GM18505 (cell line): ENCODE data around the gene GPC3.

Experiments used
- ATAC-seq: cut with Tn5 transposase; IDR thresholded peaks from one replicate; pipeline ENCODE4 v1.9.1; 2021; ENCODE audit not compliant: unreplicated experiment
- POLR2A ChIP-seq: IDR thresholded peaks from 4 replicates; pipeline ENCODE4 v1.6.1; 2011; ENCODE audit warnings: borderline replicate concordance; ENCODE audit not compliant: insufficient read depth, insufficient read length; ENCODE audit errors: extremely low read depth

Gene GPC3

DNA sequence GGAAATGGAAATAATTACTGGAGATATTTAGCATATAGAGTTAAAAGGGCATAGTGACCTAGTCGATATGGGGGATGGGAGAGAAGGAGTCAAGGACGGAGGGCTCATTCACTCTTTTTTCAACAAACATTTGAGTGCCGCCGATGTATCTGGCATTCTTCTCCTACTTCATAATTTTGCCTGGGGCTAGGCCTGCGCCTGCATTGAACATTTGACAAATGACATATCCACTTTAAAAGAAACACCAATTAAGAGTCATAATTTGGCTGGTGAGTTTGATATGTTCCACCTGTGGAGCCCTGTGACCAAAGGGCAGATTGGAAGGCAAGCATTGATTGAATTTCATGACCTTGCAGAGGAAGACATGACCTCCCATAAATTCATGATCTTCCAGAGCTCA, 2.6 kb upstream of the GPC3 start:
- no peak for TF ChIP-seq POLR2A
- no peak for ATAC-seq

DNA sequence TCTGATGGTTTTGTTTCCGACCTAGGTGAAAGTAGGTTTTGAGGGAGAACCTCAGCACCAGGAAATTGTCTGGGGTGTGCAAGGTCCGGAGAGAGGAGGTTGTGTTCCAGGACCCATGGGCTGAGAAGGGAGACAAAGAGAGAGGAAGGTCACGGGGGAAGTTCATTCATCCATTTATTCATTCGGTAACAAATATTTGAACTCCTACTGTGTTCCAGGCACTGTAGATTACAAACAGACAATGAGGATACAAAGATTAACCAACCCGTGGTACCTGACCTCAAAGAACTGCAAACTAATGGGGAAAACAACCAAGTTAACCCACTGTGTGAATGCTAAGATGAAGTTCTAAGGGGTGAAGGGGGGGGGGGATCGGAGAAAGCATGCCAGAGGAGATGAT, 1.8 kb upstream of the GPC3 start:
- ATAC-seq = no peak

DNA sequence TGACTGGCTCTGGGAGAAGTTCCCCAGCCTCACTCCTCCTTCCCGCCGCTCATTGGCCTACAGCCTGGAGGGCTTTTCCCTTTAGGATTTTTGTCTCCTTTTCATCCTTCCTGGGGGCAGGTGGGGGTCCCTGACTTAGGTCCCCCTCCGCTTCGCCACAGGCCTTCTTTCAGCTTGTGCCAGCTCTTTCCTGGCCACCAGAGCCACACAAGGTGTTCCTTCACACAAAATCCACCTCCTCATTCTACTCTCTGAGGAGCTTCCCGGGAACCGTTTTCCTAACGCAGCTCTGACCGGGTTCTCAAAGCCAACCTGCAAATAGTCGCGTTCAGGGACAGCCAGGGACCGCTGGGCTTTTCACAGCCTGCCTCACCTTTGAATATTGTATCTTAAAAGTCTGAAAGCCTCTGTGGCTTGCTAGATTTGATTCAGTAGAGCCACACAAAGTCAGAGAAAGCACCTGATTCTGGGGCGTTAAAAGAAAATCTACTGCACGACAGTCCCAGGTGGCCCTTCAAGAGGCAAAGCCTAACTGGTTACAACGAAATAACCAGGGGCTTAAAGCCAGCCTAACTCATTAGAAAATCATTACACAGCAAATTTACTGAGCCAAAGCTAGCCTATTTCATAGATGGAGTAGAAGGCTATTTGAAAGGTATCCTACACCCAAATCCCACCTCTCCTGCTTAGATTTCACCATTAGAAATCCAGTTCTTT, 731 bp upstream of the GPC3 start:
- no peak for TF ChIP-seq POLR2A
- no peak for ATAC-seq

More for the DNA sequence above, 1.8 kb upstream of the GPC3 start:
- TF ChIP-seq POLR2A = no peak

DNA sequence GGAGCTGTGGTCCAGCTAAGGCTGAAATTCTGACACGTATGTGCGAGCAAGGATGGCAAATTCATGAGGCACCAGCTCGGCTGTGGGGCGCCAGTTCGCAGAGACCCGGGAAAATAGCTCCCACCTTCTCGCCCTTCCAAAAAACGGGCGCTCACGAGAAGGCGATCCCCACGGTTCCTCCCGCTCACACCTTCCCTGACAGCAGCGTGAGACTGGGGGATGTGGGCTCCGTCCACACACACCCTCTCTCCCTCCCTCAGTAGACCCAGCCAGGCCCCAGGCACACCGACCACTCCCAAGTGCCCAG, 584 bp downstream of the GPC3 start:
- TF ChIP-seq POLR2A = no peak
- ATAC-seq = no peak

DNA sequence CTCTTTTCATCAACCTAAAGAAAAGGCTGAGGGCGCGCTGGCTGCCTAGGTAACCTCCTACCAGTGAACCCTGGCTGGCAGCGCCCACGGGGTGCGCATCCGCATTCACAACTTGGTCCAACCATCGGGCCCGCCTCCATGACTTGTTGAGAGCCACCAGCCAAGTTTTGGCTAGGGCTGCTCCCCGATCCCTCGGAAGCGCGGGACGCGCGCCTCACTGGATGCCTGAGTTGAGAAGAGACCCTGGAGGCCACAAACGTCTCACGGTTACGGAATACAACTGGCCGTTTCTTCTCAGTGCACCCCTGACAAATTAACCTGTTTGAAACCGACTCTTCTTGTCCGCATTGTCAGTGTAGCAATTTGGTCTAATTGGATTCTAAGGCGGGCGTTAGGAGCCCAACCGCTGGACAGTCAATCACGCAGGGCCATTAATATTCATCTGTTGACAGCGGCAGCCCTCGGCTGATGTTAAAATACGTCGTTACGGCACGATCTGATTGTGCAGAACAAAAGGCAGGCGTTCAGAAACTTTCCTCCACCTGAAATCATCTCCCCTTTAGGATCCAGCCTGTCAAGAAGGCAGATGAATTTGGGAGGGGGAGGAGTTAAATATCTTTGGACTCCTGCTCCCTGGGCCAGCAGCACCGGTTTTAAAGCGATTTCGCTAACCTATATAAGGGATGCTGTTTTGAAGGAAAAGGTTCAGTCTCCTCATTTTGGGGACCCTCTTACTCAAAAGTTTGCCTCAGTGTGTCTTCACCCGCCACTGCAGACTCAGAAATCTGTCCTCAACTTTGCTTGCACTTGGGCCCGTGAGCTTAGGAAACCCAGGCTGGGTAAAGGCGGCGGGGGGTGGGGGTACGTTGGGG, 1.2 kb downstream of the GPC3 start:
- ATAC-seq = no peak
- no peak for TF ChIP-seq POLR2A

DNA sequence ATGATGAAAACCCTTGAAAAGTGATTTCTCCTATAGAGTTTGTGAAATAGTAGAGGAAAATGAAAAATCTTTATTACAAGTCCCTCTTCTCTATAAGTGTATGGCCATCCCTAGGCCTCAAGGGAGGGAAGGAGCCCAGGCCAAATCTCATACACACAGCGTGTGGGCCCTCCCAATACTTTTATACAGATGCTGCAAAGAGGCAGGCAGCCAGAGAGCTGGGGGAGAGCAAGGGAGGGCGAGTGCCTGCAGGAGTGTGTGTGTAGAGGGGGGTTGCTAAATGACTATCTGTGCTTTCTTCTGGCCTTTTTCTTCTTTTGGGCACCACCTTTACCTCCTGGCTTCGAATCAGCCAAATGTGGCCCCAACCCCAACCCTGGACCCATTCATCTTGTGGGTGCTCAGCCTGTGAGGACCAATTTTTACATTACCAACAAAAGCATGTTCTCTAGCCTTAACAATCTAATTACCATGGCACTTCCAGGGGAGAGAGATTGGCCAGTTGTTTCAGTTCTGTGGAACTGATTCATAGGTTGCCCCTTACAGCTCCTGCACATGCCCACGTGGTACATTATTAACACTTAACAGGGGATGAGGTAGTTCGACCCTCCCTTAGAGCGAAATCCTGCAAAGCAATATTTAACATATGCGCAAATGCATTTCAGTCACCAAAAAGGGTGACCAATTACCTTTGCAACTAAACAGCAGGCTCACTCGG, 2.0 kb downstream of the GPC3 start:
- TF ChIP-seq POLR2A = no peak
- no peak for ATAC-seq

DNA sequence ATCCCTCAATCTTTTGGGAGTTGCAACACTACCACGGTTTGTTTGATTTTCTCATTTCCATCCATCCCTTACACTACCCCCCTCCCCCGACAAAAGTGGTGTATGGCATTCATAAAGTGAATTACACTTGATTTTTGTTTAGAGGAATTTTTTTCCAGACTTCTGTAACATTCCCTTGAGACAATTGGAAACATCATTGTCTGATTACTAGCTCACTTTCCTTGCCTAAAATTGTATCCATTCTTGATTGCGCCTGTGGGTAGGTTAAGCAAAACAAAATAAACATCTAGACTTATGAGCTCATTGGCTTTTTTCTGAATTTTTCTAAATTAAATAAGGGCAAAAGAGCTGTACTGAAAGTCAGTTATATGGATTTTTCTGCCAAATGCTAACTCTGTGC, 3.5 kb downstream of the GPC3 start:
- no peak for ATAC-seq
- no peak for TF ChIP-seq POLR2A

DNA sequence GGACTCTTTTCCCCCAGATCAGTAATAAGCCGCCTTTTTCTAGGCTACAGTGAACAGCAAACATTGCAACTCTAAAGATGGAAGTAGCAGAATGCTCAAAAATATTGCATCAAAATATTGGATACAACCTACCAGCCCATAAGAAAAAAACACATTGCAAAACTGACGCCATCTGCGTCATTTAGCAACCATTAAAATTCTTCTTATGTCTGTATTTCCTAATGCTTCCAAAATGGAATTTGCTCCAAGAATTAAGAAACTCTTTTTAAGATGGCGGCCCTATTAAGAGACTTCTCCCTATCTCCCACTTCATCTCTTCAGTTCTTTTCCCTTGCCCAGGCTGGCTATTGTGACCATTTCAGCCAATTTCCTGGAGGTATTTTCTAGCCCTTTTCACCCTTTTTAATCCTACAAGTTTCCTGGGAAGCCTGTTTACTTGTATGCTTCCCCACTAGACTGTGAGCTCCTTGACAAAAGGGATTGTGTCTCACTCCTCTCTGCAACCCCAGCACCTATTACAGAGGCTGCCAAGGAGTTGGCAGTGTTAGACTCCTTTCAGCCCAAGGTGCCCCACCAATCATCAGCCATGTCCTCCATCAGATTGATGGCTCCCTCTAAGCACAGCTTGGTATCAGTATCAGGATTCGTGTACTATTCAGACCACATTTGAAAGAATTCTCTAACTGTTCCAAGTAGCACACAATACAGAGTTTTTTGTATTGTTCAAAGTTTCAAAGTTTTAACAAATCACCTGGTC, 4.4 kb downstream of the GPC3 start:
- no peak for ATAC-seq
- TF ChIP-seq POLR2A = no peak

DNA sequence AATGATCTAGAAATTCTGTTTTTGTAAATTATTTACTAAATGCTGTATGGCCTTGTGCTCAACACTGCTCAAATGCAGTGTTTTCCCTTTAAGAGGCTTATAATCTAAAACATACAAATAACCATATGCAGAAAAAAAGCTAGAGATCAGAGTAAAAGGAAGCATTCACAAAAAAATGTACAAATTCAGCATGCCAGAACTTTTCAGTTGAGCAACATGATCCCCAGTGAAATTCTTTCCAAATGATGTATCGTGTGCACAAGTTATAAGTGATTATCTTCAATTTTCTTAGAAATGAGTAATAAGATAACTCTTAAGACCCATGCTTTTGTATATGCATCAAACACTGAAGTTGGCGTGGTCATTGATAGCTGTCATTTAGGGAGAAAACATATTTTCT, 5.0 kb downstream of the GPC3 start:
- ATAC-seq = no peak
- no peak for TF ChIP-seq POLR2A

DNA sequence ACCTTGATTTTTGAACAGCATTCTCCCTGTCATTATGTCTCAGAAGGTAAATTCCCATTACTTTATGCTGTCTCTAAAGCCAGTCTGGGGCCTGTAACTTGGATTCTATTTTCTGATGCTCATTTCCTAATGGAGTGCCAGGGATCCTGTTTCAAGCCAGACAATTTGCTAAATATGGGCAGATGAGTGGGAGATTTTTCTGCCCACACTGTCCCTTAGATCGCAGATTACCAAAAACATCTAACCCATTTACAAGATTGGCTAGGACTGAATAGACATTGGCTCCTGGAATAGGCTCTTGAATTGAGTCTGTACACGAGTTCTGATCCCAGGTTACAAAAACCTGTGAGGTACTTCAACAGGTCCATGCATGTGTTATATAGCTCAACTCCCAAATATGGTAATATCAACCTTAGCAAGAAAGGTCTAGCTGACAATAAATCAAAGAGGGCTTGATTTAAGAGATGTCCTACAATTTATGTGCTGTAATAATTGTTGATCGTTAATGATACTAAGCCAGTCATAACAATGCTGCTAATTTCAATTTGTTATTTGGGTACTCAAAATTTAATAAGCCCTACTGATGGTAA, 5.7 kb downstream of the GPC3 start:
- ATAC-seq = no peak
- no peak for TF ChIP-seq POLR2A

DNA sequence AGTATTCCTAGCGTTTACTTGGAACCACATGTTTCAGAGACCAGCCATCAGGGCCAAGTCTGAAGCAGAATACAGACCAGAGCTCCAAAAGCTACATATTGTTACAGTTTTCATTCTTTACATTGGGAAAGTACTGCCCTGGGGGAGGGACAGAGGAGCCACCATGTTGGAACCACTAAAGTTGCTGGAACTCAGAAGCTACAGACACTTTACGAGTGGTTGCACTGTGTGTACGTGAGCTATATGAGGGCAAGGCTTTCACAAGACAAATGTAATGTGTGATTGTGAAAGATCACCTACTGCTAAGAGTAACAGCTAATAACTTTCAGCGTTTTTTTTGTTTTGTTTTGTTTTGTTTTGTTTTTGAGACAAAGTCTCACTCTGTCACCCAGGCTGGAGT, 11.7 kb downstream of the GPC3 start:
- ATAC-seq = no peak
- no peak for TF ChIP-seq POLR2A

DNA sequence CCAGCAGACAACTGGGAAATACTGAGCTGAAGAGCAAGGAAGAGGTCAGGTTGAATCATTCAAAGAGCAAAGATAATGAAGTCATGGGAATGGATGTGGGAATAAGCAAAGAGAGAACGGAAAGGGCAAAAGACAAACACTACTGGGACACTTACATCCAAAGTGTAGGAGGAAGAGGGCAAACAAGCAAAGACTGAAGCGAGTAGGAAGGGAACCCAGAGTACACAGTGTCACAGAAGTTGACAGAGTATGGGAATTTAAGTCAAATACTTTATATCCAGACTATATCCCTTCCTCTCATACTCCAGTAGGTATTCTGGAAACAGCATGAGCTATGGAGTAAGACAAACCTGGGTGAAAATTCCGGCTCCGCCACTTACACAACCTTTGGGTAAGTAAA, 12.5 kb downstream of the GPC3 start:
- ATAC-seq = no peak
- no peak for TF ChIP-seq POLR2A

DNA sequence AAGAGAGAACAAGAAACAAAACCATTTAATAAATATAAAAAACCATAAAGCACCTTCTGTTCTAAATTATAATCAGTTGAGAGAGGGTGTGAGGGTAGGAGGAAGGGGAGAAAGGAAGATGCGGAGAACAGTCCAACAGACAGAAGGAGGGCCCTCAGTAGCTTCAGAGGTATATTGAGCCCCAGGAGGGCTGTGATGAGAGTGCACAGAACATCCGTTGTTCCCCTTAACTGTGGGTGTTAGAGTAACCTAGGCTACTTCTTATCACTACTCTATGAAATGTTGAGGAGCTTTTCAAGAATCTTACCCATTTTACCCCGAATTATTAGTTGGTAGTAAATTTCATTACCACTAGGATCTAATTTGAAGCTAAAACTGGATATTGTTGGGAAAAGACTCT, 13.8 kb downstream of the GPC3 start:
- no peak for TF ChIP-seq POLR2A
- no peak for ATAC-seq
